Fibroblast of skin of right quadriceps (primary cell): ENCODE results near the gene TRIO.

Experiments
- DNase-seq: peaks from one replicate; pipeline ENCODE4 v3.0.0-alpha.2; 2013

TRIO gene

DNA sequence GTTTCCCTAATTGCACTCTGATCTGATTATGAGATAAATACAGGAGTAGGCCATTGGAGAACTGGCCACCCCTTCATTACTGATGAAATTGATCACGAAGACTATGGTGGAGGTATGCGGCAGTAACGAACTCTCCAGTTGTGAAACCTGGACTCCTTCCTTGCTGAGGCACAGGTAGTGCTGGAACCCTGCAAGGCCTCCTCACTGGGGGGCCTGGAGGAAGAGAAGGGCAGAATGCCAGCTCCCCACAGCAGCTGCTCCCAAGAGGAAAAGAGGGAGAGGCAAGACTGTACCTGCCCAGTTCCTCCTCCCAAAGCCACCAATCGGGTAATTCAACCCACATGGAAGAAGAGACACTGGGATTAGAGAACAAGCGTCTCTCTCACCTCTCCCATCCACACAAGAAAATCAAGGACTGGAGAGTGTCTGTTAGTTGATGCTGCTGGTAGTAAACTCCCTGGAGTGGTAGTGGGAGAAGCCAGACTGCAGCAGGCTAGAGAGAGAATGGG lies 19.1 kb upstream of the TRIO start:
- DNase-seq, result no peak

DNA sequence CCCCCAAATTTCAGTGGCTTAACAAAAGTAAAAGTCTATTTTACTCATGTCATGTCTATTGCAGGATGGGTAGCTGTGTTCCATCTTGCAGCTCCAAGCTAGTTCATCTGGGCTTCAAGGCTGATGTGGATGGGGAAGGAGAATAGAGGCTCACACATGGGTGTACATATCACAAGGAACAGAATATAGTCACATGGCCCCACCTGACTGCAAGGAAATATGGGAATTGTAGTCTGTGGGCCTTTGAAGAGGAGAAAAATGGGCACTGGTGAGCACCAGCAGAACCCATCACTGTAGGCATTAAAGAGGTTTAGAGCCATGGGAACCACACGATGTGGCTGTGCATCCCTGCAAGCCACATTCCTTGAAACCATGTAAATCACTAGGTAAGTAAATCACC lies 17.9 kb upstream of the TRIO start:
- DNase-seq, result no peak

DNA sequence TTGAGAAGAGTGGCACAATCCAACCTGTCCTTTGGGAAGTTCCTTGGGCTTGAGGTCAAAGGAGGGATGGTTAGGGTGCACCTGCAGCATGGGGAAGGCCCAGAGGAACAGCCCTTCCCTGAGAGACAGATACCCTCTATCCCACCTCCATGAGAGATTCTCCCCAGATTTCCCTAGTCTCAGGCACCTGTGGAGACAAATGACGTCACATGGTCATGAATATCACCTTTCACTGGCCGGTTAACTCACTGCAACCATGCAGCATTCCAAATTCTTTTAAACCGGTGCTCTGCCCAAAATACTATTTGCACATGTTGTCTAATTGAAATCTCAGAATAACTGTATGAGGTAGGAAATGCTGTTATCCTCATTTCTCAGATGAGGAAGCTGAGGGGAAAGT lies 15.6 kb upstream of the TRIO start:
- DNase-seq, result no peak

DNA sequence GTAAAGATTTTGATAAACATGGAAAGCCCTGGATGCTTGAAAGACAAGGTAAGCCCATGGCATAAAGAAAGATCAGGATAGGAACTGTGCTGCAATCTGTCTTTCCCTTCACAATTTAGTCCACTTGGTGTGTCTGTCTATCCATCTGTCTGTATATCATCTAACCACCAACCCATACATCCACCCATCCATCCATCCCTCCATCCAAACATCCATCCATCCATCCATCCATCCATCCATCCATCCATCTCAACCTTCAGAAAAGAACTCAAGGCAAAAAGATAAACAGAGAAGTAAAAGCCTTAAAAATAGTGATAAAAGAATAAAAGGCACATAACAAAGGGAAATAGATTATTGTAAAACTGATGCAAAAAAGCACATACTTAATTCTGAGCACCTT lies 15.1 kb upstream of the TRIO start:
- no peak for DNase-seq

DNA sequence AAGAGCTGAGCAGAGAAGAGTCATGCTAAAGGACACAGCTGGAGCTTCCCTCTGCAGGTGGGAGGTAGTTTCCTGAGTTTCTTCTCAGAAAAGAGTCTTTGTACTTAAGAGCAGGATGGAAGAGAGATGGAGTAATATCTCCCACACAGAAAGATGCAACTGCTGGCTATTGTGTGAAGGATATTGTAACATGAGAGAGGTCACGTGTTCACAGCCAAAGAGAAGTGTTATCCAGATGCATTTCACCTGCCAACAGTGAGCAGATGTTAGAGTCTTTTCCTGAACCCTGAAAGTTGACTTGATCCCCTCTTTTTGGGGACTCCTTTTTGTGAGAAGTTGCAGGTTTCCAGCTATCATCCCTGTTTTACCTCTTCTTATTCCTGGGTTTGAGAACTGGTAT lies 14.0 kb upstream of the TRIO start:
- no peak for DNase-seq

DNA sequence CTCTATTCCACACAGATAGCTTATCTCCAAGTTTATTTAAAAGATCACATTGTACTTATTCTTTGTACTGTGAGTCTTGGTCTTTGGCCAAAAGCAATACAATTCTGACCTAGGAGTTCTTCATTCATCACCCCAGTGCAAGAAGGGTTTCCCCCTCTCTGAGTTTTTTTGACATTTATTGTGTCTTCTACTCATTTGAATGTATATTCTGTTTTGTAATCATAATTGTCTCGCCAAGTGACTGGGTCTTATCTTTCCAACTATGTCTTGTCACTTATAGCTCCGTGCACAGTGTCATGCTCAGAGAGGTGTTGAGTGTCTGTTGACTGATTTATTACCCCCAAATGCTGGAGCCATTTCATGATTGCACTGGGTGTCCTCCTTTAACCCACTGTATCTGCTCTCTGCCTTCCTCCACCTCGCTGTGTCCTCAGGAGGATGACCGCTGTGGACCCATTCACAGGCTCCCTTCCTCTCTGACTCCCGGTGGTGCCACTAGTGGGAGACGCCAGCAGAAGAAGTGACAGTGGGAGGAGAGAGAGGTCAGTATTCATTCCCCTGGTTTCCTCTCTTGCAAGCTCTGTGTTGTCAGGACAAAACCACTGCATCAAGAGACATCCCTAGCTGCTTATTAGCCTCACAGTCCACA lies 11.2 kb upstream of the TRIO start:
- no peak for DNase-seq

DNA sequence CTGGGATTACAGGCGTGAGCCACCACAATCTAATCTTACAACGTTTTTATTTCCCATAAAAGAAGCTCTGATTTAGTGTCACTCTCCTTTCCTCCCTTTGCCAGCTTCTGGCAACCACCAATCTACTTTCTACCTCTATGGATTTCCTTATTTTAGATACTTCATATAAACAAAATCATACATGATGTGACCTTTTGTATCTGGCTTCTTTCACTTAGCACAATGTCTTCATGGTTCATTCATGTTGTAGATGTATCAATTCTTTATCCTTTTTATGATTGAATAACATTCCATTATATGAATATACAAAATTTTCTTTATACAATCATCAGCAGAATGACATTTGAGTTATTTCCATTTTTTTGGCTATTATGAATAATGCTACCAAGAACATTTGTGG lies 9.7 kb upstream of the TRIO start:
- no peak for DNase-seq

DNA sequence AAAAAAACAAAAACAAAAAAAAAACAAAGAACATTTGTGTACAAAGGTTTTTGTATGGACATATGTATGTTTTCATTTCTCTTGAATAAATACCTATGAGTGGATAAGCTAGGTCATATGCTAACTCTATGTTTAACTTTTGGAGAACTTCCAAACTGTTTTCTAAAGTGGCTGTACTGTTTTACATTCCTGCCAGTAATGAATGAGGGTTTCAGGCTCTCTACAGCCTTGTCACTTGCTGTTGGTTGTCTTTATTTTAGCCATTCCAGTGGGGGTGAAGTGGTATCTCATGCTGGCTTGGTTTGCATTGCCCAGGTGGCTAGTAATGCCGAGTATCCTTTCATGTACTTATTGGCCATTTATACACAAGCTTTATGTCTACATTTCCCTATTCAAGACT lies 9.1 kb upstream of the TRIO start:
- DNase-seq, result no peak

DNA sequence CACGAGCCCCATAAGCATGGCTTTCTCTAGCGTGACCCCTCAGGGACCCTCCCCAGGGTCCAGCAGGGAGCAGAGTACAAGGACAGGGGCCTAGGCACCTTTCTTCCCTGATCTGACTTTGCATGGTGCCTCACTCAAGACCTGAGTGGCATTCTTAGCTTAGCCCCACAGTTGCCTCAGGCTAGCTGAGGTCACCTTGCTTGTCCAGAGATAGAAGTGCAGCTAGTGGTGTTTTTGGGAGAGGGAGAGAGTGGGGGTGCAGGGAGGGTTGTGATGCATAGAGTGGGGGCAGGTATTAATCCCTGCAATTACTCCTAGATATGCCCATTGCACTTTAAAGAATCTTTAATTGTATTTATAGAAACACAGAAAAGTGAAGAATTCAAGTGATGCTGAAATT lies 8.4 kb upstream of the TRIO start:
- DNase-seq, result no peak

DNA sequence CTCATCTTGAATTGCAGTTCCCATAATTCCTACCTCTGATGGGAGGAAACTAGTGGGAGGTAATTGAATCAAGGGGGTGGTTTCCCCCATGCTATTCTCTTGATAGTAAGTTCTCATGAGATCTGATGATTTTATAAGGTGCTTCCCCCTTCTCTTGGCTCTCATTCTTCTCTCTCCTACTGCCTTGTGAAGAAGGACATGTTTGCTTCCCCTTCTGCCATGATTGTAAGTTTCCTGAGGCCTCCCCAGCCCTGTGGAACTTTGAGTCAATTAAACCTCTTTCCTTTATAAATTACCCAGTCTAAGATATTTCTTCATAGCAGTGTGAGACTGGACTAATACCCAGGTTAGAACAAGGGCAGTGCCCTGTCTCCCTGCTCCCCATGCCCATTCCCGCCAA lies 7.5 kb upstream of the TRIO start:
- no peak for DNase-seq

DNA sequence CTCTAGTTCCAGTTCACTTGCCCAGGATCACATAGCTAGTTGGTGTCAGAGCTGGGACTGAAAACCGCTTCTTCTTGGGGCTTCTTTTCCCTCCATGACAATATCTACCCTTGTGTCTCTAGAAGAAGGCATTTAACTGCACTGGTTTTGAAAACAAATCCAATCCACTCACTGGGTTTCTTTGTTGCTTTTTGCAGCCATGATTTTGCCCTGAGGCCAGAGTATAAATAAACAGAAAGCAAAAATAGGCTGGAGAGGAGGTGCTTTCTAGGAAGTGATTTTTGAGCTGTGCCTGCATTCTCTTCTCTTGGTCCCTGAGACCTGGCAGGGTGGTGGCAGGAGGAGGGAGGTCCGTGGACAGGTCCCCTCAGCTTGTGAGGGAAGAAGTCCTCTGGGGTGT lies 6.9 kb upstream of the TRIO start:
- DNase-seq, result no peak

DNA sequence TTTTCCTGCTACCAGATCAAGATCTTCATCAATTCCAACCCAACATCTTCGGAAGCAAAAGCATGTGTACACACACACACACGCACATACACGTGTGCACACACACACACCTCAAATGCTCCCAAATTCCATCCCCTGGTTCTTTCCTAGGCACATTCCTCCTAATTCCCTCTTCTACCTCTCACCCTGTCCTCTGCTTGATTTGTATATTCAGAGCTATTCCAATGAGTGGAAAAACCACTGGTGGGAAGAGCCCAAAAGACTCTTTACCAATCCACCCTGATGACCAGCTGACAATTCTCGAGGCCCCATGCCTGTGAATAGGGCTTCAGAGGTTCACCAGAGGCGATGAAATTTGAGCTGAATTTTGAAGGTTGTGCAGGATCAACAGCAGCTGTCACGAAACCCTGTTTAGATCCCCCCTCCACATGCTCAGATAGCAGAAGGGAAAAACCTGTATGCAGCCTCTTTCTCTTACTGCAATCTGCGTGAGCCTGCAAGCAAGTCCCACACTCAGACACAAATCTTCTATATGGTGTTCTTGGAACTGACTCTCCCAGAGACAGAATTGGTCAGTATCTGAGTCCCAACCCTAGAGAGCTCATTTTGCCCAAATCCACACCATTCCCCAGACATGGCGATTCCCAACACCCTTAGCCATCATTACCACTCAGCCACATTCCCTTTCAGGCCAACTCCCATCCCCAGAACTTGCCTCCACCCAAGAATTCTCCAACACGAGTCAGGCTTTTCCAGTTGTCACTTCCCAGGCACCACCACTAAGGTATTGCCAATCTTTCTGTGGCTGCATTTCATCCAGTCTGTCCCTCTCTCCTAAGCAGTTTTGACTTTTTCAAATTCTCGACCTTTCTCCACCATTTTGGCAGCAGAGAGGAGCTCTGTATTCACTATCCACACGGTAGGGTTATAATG lies 4.3 kb upstream of the TRIO start:
- no peak for DNase-seq

DNA sequence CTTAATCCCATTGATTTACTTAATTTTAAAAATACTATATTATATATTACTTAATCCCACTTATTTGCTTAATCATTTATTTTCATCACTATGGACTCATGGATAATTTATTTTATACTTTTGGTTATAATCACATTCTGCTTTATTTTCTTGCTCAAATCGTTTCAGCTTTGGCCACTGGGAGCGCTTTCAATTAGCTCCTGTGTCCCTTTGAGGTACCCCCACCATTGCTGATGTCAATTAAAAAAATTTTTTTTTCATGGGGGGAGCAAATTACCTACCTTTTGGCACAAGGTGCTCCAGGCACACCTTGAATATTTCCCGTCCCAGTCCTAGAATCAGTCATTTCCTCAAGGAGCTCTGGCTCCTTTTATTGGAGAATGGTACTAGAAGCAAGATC lies 1.4 kb upstream of the TRIO start:
- no peak for DNase-seq

DNA sequence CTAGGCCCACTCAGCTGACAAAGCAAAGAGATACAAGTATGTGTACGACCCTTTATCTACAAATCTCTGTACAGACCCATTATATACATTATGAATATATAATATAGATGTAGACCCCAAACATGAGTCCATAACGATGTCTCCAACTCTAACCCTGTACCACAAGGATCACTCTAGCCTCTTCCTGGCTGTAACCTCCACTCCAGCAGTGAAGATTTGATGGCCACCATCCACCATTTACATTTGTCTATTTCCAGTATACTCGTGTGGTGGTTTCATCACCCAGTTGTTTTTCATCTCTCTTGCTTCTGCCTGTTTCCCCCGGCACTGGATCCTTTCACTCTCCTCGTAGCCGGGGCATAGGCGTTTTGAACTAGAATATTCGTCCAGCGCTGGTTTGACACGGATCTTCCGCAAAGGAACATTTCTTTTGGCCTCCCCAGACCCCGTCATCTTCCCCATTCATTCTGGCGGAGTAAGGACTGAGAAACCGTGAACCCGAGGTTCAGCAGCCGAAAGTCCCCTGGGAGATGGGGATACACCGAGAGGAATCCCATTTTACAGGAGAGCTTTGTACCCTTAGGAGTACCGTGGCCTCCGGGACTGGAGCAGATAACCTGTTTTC lies 828 bp upstream of the TRIO start:
- peak; percentile 34 for DNase-seq

DNA sequence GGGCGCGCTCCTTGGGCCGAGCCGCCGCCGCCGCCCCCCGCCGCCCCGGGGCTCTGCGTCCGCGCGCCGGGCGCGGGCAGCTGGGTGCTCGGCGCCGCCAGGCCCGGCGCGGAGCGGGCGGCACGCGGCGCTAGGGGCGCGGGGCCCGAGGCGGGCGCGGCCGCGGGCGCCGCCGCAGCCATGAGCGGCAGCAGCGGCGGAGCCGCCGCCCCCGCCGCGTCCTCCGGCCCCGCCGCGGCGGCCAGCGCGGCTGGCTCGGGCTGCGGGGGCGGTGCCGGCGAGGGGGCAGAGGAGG lies 351 bp downstream of the TRIO start:
- DNase-seq, result no peak

DNA sequence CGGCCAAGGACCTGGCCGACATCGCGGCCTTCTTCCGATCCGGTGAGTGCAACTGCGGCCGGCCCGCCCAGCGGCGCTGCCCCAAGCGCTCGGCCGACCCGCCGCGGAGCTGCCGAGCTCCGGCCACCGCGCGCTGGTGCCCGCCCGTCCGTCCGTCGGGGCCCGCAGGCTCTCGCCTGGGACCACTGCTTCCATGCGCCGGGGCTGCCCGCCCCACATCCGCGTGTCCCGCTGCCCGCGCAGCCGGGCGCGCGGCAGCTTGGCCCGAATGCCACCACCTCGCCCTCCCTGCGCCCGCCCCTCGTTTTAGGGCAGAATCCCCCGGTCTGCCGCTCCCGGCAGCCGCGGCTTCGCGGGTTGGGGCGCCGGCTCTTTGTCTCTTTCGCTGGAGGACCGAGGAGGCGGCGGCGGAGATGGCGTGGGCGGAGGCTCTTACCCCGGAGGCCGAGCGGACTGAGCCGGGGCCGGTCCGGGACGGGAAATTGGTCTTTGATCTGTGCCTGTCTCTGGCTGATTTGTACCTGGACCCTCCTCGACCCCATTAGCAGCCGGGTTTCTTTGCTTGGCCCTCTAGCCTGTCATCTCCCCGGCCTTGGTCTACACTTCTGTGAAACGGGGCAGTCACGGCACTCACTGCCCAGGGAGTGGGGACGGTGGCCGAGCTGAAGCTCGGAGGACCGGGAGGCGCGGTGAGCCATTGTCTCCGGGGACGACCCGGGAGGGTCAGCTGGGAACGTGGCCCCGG lies 871 bp downstream of the TRIO start:
- no peak for DNase-seq

DNA sequence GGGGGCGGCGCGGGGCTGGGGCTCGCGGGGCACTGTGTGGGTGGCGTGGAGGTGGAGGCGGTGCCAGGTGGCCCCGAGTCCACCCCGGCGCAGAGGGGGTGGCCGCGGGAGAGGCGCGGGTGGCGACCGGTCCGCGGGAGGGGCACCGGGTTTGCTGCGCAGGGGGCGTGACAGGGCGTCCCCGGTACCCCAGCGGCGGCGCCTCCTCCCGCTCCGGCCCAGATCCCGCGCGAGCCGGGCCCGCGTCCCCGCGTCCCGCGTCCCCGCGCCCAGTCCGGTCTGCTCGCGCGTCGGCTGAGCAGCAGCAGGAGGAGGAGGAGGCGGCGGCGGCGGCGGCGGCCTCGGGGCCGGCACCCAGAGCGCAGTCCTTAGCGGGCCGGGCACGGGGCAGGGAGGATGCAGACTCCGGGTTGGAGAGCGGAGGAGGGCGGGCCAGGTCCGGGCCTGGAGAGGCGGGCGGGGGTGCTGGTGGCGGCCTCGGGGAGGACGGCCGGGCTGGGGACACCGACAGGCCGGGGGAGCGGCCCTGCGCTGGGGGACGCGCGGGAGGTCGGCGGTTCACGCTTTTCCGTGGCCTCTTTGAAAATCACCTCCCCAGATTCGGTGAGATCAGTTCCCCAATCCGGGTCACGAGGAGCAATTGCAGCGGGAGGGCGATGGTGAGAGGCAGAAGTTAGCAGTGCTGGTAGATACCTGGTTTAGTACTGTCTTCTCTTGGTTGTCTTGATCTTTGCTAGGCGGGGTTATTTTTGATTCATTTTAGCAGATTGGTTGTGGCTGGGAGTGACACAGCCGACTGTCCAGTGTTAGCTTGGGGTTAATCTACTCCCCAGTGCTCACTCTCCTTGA lies 1.7 kb downstream of the TRIO start:
- peak; percentile 84 for DNase-seq

DNA sequence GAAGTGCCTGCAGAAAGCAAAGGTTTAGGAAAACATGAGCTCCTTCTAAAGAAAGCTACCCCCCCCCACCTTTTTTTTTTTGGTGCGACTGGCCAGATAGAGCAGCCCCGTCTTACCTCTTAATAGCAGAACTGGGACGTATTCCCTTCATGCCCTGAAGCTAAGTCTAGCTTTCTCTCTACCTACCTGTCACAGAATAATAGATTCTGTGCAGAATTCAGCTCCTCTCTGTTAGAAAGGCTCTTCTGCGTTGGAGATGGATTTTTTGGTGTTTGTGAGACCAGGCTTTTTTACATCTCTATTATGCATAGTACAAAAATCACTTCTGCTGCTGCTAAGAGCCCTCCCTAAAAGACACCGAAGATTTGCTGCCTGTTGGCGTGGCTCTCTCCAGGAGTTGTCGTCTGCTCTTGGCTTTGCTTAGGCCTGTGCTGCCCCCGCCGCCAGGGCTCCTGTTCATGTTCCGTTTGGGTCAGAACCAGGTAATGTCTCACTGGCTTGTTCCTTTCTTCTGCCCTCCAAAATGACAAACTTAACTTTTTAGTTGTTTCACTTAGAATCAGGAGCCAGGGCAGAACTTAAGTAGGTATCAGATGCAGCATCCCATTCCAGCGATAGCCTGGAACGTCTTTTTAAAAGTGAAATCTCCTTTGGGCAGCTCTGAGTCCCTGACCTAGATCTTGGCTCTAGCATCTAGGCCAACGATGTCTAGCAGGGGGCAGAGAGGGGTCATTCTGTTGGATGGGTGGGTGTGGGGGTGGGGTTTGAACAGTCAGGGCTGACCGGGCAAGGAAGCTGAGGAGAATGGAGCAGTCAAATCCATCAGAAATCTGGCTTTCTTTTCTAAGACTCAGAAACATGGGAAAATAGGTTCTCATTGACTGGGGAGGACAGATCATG lies 2.5 kb downstream of the TRIO start:
- DNase-seq, result no peak

DNA sequence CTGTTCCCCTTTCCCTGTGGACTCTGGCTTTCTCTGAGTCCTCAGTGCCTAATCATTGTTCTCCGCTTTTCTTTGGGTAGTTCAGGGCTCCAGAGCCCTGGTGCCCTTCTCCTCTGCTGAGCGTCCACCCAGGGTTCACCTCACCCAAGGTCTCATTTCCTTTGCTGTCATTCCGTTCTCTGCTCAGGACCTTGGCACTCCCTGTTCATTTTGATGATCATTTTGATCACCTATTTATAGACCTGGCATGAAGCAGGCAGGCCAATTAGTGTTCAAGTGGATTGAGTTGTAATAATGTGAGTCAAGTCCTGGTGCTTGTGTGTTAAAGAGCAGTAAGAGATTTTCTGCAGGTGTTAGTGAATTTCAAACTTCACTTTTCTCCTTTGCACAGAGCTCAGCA lies 3.6 kb downstream of the TRIO start:
- DNase-seq, result no peak

DNA sequence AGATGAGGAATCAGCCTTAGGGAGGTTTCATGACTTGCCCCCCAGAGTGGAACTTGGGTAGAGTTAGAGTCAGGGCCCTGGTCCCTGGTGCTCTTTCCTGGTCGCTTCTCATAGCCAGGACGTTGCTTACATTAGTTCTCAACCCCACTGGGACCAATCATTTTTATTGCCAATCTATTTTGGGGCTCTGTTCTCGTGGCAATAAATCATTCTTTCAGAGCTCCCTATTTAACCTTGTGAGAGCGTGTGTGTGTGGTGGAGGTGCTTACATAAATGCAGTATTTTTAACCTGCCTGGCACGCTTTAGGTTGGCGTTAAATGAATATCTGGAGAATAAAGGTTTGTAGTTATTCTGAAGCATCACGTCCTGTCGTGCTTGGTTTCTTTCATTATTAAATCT lies 4.1 kb downstream of the TRIO start:
- peak; percentile 60 for DNase-seq

DNA sequence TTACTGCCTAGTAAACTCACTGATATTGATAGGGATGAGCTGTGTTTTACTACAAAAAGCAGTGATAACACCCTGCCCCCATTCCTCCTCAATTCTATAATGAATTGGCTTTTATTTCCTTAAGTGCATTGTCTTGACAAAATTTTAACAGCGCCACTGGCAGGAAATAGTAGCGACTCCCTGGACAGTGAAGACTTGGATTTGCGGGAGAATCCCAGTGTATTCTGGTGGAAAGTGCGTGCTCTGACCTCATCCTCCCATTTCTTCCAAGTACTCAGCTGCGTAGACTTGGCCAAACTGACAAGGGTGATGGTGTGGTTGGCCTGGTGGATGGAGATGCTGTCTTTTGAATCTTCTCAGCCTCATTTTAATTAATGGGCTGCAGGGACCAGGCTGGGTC lies 5.3 kb downstream of the TRIO start:
- no peak for DNase-seq
